Epidermal melanocyte (primary cell): ENCODE data around the gene STXBP3.

Experiments
- DNase-seq: peaks from one replicate; pipeline ENCODE4 v3.0.0; 2011; ENCODE audit warnings: low spot score; ENCODE audit not compliant: insufficient read length

The STXBP3 gene

DNA sequence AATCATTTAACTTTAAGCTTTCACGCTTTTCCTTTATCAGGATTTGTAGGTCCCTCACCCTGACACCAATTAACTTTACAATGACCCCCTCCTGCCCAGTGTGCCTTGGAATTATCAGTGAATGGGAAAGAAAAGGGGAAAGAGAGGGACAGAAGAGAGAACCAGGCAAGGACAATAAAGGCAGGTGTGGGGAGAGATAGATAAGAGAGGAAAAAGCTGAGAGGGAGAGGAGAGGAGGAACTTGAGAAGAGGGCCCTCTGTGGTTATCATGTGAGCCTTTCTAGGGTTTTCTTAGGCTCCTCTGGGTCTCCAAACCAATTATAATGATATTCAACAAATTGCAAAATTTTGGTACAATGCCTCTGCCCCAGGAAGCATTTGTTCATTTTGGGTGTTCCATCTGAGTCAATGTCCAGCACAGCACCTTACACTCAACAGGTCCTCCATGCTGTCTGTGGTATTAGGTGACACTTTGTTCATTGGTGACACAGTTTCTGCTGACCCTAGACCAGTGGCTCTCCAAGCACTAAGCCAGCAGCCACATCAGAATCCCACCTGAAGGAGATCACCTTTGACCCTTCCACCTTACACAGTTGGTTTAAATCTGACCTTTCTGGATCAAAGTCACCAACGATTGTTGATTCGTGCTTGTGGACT lies 96.2 kb downstream of the STXBP3 start:
- DNase-seq: no peak

DNA sequence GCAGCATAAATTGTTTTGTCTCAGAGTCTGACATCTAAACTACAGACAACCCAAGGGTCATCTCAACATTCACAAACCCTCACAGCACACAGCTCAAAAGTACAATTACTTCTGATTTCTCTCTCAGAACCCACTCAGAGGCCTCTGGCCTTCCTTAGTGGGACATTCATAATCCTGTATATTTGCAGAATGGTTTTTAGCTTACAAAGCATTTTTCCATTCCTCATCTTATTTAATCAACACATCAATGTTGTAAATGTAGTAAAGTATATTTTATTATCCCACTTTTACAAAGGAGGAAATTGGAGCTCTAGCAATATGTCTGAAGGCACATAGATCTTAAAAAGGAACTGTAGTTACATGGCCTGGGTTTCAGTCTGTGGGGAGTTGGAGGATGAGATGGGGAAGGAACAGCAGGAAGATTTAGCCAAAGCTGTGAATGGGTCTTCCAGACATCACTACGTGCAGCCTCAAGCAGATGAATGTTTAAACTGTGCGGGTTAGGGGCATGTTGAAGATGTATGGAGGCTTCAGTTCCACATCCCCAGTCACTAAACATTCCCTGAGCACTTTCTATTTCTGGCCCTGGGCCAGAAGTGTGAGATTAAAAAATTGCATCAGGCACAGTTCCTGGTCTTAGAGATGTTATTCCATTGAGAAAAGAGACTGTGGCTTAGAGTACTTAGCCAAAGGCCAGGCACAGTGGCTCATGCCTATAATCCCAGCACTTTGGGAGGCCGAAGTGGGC lies 97.1 kb downstream of the STXBP3 start:
- no peak for DNase-seq

DNA sequence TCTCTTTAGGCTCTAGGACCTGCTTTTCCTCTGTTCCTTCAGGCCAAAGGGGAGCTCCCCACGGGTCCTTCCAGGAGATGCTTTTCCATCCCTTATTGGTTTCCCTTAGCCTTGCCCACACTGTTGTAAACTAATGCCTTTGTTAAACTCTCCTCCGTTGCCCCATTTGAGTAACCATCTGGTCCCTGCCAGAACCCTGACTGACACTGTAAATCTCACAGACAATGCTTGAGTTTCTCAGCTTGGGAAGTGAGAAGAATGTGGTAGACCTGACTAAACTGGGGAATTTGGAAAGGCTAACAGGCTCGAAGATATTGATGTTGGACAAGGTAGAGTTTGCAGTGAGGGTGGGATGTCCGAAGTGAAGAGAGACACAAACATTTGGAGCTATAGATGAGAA lies 99.0 kb downstream of the STXBP3 start:
- no peak for DNase-seq

DNA sequence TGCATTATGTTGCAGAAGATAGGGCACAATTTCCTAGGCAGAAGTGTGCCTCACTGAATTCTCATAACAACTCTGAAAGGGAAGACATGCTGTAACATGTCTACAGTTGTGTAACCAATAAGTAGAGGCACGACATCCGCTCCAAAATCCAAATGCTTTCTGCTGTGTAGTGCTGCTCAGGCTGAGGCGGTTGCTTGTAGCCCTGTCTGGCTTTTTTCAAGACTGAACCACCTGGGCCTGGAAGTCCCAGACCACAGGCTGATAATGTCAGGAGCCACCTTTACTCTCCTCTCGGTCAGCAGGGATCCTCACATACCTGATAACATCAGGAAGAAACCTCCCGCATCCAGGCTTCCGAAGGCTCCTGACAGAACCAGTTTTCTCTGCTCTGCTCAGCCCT lies 99.5 kb downstream of the STXBP3 start:
- DNase-seq: no peak

DNA sequence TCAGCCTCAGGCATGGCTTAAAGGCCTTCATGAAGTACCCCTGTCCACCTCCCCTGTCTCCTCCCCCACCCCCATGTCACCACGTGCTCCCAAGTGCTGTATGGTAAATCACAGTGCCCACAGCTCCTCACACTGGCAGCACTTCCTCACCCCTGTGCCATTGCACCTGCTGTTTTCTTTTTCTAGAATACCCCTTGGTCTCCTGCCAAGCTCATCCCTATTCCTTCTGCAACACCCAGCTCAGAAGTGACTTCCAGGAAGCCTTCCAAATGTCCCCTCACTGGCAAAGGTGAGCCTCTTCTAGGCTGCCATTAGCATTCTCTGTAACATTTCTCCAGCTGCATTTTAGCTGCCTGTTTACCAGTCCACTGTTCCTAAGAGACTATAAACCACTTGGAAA lies 101.0 kb downstream of the STXBP3 start:
- no peak for DNase-seq

DNA sequence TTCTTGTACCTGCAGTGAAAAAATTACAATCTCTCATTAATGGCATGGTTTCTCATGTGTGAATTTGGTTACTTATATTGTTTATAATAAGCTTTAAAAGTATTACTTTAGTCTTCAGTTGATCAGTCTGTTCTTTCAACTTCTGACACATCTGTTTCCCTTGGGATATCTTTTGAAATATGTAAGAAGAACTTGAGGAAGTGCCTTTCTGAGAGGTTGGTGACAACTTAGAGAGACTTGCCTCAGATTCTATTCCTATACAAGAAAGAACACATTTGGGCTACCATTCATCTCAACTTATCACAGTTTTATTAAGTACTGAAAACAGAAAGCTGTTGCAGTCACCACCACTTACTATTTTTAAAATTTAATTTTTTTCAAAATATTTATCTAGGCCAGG lies 102.3 kb downstream of the STXBP3 start:
- DNase-seq: no peak

DNA sequence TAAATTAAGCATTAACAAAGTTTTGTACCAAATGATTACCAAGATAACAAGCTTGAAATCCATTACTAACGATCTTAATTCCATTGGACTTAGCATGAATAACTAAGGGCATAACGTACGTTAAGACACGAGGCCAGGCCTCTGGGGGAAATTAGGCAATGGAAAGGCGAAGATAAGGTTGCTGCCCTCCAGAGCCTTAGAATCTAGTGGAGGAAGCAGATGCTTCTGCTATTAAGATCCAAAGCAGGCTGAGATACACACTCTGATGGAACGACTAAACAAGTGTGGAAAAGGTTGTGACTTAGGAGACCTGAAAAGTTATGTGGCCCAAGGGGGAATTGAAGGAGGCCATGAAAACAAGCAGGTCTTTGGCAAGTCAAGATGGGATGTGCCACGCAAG lies 104.5 kb downstream of the STXBP3 start:
- DNase-seq: no peak

DNA sequence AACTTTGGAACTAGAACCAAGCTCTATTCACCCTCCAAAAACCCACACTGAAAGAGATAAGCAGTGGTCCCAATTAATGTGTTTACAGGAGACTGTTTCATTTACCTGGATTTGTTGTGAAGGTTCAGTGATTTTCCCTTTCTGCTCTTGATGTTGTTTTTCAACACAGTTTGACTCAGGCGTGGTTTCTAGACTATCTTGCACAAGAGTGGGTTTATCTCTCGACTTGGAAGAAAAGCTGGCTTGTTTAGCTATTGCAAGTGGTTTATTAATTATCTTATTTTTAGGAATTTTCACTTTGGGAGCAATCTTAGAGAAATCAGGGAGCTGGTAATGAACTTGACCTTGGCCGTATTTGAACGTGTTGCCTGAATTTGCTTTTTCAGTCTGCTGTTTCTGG lies 105.1 kb downstream of the STXBP3 start:
- DNase-seq: no peak

DNA sequence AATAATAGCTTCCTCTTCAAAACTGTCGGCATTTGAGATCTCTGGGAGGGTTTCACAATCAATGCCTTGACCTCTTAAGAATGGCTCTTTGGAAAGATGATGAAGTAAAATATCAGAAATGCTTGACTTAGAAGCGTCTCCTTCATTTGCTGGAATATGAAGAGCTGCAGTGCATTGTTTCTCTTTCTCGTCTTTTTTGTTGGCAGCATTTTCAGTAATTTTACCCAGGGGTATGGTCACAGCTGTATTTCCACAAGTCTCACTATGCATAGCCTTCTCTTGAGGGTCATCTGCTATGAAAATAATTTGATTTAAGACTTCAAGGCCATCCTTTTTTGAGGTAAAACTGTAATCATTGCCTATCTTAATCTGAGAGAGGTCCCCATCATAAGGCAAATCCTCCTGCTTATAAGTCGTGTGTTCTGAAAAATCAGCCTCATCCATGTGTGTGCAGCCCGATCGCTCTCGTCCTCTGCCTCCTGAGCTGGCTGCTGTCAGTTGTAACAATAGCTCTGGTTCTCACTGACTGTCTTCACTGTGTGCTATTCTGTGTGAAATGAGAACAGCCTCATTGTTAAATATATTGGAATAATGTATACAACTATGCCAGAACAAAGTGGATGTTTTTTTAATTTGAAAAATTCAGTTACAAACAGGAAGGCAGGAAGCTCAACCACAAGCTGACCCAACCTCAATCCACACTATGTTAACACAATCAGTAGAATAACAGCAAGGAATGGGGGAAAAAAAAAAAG lies 105.9 kb downstream of the STXBP3 start:
- no peak for DNase-seq

DNA sequence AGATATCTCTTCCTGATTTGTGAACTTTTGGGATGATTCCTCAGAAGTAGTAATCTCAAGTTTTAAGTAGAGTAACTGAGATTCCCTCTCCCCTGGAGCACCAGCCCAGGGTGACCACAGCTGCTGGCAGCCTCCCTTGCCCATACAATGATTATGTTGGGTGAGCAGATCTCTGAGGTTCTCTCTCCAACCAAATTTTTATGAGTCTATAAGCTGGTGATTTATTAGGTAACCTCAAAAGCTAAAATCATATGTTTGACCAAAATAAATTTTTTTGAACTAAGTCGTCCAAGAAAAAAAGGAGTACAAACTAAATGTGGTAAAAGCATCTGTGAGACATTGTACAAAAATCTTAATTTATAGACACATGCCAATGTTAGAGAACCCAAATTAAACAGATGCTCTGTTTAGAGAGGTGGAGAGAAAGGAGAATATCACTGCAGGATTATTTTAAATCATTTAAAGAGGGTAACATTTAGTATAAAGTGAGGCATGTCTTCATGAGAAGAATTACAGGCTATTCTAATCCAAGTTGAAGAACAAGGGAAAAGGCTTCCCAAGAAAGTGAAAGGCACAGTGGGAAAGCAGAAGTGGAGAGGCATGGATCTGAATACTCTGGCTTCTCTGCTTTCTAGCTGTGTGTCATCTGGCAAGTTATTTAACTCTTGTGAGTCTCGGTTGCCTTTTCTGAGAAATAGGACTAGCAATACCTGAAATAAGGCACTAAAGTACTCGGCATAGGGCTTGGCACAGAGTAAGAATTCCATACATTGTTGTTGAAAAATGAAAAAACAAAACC lies 107.9 kb downstream of the STXBP3 start:
- DNase-seq: no peak

DNA sequence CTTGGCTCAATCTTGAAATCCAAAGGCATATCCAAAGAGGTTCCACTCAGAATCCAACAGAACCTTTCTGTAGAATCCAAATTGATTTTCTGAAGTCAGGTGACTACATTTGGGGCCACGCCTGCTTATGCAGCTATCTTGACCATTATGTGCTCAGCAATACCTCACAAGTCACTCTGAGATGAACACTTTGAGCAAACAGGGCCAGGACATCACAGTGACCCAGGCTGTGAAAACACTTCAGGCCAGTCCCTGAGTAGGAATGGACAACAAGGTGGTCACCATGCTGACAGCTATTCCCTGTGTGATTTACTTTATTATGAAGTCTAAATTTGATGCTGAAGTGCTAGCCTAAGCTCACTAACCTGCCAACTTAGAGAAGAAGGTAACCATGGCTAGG lies 110.5 kb downstream of the STXBP3 start, which contains the start of gene AKNAD1:
AKNAD1 (minus strand) TSS at position 101 of the 400 bp plus-strand sequence. CDS start 4,430 bp downstream, outside the sequence.
- no peak for DNase-seq

DNA sequence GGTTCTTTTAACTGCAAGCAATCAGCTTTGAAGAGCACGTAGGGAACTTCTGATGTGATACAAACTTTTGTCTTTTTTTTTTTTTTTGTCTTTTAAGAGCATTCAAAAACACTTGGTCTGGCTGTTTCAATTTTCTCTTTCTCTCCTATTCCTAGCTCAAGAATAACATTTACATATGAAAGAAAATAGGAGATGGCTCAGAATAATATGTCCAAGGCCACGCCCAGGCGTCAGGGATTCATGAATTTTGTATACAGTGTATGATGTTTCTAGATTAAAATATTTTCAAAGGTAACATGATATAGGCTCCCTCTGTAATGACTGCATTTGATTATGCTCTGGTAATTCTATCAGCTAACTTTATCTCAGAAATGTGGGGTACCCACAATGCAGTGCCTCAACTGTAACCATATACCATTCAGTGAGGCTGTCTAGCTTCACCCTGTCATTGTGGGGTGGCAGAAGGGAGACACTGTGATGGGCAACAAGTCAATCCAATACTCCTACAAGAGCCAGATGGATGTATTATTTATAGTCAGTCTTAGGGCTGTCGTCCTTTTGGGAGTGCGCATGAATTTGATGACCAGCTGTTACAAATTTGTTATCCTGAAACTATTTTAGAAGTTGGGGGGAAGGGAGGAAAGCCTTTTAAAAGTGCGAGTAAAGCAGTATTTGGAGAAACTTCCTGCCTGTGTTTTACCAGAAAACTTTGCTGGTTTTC lies 111.9 kb downstream of the STXBP3 start:
- no peak for DNase-seq
